ENCODE data around the gene CAPSL.
"Not testable (repeated sequence)": the region's sequence is repeated elsewhere in the genome, so short reads cannot be mapped to it uniquely, and the experiment has no call there.

CAPSL gene

GRCh38 chr5:35860686-35861085, 77.7 kb downstream of the CAPSL start:
- H2AFZ ChIP-seq (ENCODE audit: low read depth, low read length) = no peak overlapping the region
- no peak for TF ChIP-seq EZH2phosphoT487 (IDR thresholded peaks at IDR 0.05; ENCODE audit: low read depth)
- TF ChIP-seq CTCF (IDR thresholded peaks at IDR 0.05; ENCODE audit: low read depth, low read length) = no peak

GRCh38 chr5:35859101-35859661, 79.2 kb downstream of the CAPSL start:
- Histone ChIP-seq H3K4me1 (ENCODE audit: low read length) (peaks cover 12% of the 10 kb centered on the region), H2AFZ (ENCODE audit: low read depth, low read length) (no peak overlapping the region), H3K4me3 (ENCODE audit: low read length) (no peak overlapping the region), H3K9ac (ENCODE audit: low read length) (no peak overlapping the region), H3K9me3 (ENCODE audit: insufficient read depth, low read length) (no peaks in the 10 kb centered on the region), H3K27ac (ENCODE audit: low read length) (no peak overlapping the region), H3K4me2 (ENCODE audit: low read length) (no peak overlapping the region), H3K79me2 (ENCODE audit: low read length) (no peaks in the 10 kb centered on the region), H3K27me3 (ENCODE audit: low read depth, low read length) (no peaks in the 10 kb centered on the region), H3K36me3 (replicated peaks; ENCODE audit: low read depth, low read length) (no peaks in the 10 kb centered on the region), H4K20me1 (ENCODE audit: insufficient read depth, low read length) (no peaks in the 10 kb centered on the region)
- TF ChIP-seq CTCF (IDR thresholded peaks at IDR 0.05; ENCODE audit: low read depth, low read length) = no peak
- no peak for TF ChIP-seq EZH2phosphoT487 (IDR thresholded peaks at IDR 0.05; ENCODE audit: low read depth)

More at GRCh38 chr5:35860686-35861085, 77.7 kb downstream of the CAPSL start:
- Histone ChIP-seq H3K27ac (ENCODE audit: low read length) (no peak overlapping the region), H3K27me3 (ENCODE audit: low read depth, low read length) (no peaks in the 10 kb centered on the region), H4K20me1 (ENCODE audit: insufficient read depth, low read length) (no peaks in the 10 kb centered on the region), H3K4me2 (ENCODE audit: low read length) (no peak overlapping the region), H3K4me3 (ENCODE audit: low read length) (no peak overlapping the region), H3K9ac (ENCODE audit: low read length) (no peak overlapping the region), H3K79me2 (ENCODE audit: low read length) (no peaks in the 10 kb centered on the region), H3K36me3 (replicated peaks; ENCODE audit: low read depth, low read length) (no peaks in the 10 kb centered on the region), H3K4me1 (ENCODE audit: low read length) (peaks cover 8% of the 10 kb centered on the region), H3K9me3 (ENCODE audit: insufficient read depth, low read length) (no peaks in the 10 kb centered on the region)

GRCh38 chr5:35857606-35858205, 80.7 kb downstream of the CAPSL start:
- no peak overlapping the region for H2AFZ ChIP-seq (ENCODE audit: low read depth, low read length)
- no peak overlapping the region for H3K27ac ChIP-seq (ENCODE audit: low read length)
- no peaks in the 10 kb centered on the region for H4K20me1 ChIP-seq (ENCODE audit: insufficient read depth, low read length)
- H3K27me3 ChIP-seq (ENCODE audit: low read depth, low read length) = no peaks in the 10 kb centered on the region
- H3K9me3 ChIP-seq (ENCODE audit: insufficient read depth, low read length) = no peaks in the 10 kb centered on the region
- no peak overlapping the region for H3K4me3 ChIP-seq (ENCODE audit: low read length)
- TF ChIP-seq CTCF (IDR thresholded peaks at IDR 0.05; ENCODE audit: low read depth, low read length) = no peak
- TF ChIP-seq EZH2phosphoT487 (IDR thresholded peaks at IDR 0.05; ENCODE audit: low read depth) = no peak
- H3K79me2 ChIP-seq (ENCODE audit: low read length) = no peaks in the 10 kb centered on the region
- H3K36me3 ChIP-seq (replicated peaks; ENCODE audit: low read depth, low read length) = no peaks in the 10 kb centered on the region
- no peak overlapping the region for H3K9ac ChIP-seq (ENCODE audit: low read length)
- H3K4me2 ChIP-seq (ENCODE audit: low read length) = no peak overlapping the region
- peaks cover 21% of the 10 kb centered on the region for H3K4me1 ChIP-seq (ENCODE audit: low read length)

- Histone ChIP-seq H3K27me3 (ENCODE audit: low read depth, low read length) (no peaks in the 10 kb centered on the region), H3K27ac (ENCODE audit: low read length) (no peak within 1 kb of the TSS), H3K4me3 (ENCODE audit: low read length) (no peak within 1 kb of the TSS), H3K9ac (ENCODE audit: low read length) (no peak within 1 kb of the TSS), H2AFZ (ENCODE audit: low read depth, low read length) (no peak within 1 kb of the TSS), H4K20me1 (ENCODE audit: insufficient read depth, low read length) (no peaks in the 10 kb centered on the region), H3K79me2 (ENCODE audit: low read length) (no peaks in the 10 kb centered on the region), H3K4me1 (ENCODE audit: low read length) (peaks cover 30% of the 10 kb centered on the region), H3K4me2 (ENCODE audit: low read length) (no peak within 1 kb of the TSS; the same call in 1 of the 2 replicates), H3K9me3 (ENCODE audit: insufficient read depth, low read length) (no peaks in the 10 kb centered on the region), H3K36me3 (replicated peaks; ENCODE audit: low read depth, low read length) (no peaks in the 10 kb centered on the region)
- TF ChIP-seq EZH2phosphoT487 (IDR thresholded peaks at IDR 0.05; ENCODE audit: low read depth) (no peak), CTCF (IDR thresholded peaks at IDR 0.05; ENCODE audit: low read depth, low read length) (no peak)
Observed at GRCh38 chr5:35856765-35857351, 81.6 kb downstream of the CAPSL start, which contains the start of gene IL7R. TSS of gene IL7R (plus strand) at chr5:35856891. CDS start at chr5:35856978, 87 bp downstream.

- H3K4me3 ChIP-seq (ENCODE audit: low read length); H3K27me3 ChIP-seq (ENCODE audit: low read depth, low read length); H3K4me2 ChIP-seq (ENCODE audit: low read length); H3K9ac ChIP-seq (ENCODE audit: low read length); H3K36me3 ChIP-seq (replicated peaks; ENCODE audit: low read depth, low read length); H3K79me2 ChIP-seq (ENCODE audit: low read length); H3K9me3 ChIP-seq (ENCODE audit: insufficient read depth, low read length); H4K20me1 ChIP-seq (ENCODE audit: insufficient read depth, low read length); H3K27ac ChIP-seq (ENCODE audit: low read length); H2AFZ ChIP-seq (ENCODE audit: low read depth, low read length): not testable (repeated sequence)
- H3K4me1 ChIP-seq (ENCODE audit: low read length) = peaks cover 32% of the 10 kb centered on the region
Observed at GRCh38 chr5:35856186-35856764, 82.1 kb downstream of the CAPSL start.

Measured in OCI-LY3 (cell line).